HepG2 (cell line): ENCODE data around the gene FLAD1. TPM values are rescaled to one million over a fixed set of nuclear protein-coding genes. Genes with fewer than 3 reads are reported as not detected.

ENCODE experiments used
- ATAC-seq: fragments of 200-7000 bp; cut with Tn5 transposase; 3 replicates; pipeline ENCODE4 v1.9.1; 2020; ENCODE audit warnings: mild to moderate bottlenecking, moderate library complexity
- BruUV-seq: library from RNA; stranded (reverse); fragments of 400-500 nt; replicated peaks from 2 replicates; lab custom pipeline; 2021; lab: Mats Ljungman, UMichigan
- CTCF ChIA-PET: fragments of 300-600 bp; formaldehyde crosslinking; extraction: SDS; loops from one replicate; lab custom pipeline; 2021; ENCODE audit warnings: low total read pairs, inconsistent platforms, low intra/inter-chr PET ratio; lab: Yijun Ruan, JAX
- POLR2A ChIA-PET: fragments of 350-600 bp; sonication (Branson Sonifier 250); formaldehyde crosslinking; loops from one replicate; lab custom pipeline; 2020; ENCODE audit warnings: antibody characterized with exemption, inconsistent platforms; lab: Yijun Ruan, JAX
- DNase-seq: peaks from one replicate; pipeline ENCODE4 v3.0.0-alpha.2; 2015; ENCODE audit warnings: low spot score
- FAIRE-seq: peaks from 3 replicates; lab custom pipeline; 2011; peaks lifted over from hg19 to GRCh38; lab: Jason Lieb, UNC
- H2AFZ ChIP-seq: one replicate; pipeline ENCODE4 v1.6.1; 2011; ENCODE audit warnings: low read length, inconsistent platforms
- H3K27ac ChIP-seq: fragments of 300-600 bp; 3 replicates; pipeline ENCODE4 v1.8.0; 2011; ENCODE audit warnings: mixed run types, mild to moderate bottlenecking, mixed read lengths, low read length, inconsistent platforms; ENCODE audit not compliant: insufficient read depth; ENCODE audit errors: extremely low read length
- H3K27me3 ChIP-seq, 2 experiments: fragments of 200-600 bp in 1 of 2; 2 replicates in 1 of 2; 3 replicates in 1 of 2; pipeline versions ENCODE4 v1.6.0 to v1.8.0; 2011; ENCODE audit warnings: low read length in 2 of 2, mild to moderate bottlenecking in 2 of 2, moderate library complexity in 2 of 2, inconsistent platforms in 1 of 2; ENCODE audit not compliant: insufficient read depth in 2 of 2, control insufficient read depth in 1 of 2
- H3K36me3 ChIP-seq, 2 experiments: fragments of 200-600 bp in 1 of 2; replicated peaks in 1 of 2; 2 replicates in 1 of 2; 3 replicates in 1 of 2; pipeline versions ENCODE4 v1.5.1 to v1.8.0; 2011; ENCODE audit warnings: low read length in 2 of 2, inconsistent platforms in 1 of 2; ENCODE audit not compliant: insufficient read depth in 2 of 2, control insufficient read depth in 1 of 2
- H3K4me1 ChIP-seq: 2 replicates; pipeline ENCODE4 v1.5.1; 2012; ENCODE audit warnings: low read length, inconsistent platforms; ENCODE audit not compliant: insufficient read depth
- H3K4me2 ChIP-seq: 2 replicates; pipeline ENCODE4 v1.6.0; 2011; ENCODE audit warnings: low read depth, low read length, inconsistent platforms
- H3K4me3 ChIP-seq, 3 experiments: fragments of 200-600 bp in 1 of 3; sonication (generic), shearing (Covaris generic) in 1 of 3; replicated peaks in 1 of 3; 2 replicates each; pipeline ENCODE4 v1.5.1; 2011 to 2016; ENCODE audit warnings: low read length in 3 of 3, inconsistent platforms in 2 of 3, low read depth in 2 of 3, mild to moderate bottlenecking in 2 of 3, control low read depth in 1 of 3, mixed read lengths in 1 of 3; ENCODE audit not compliant: insufficient read depth in 1 of 3
- H3K79me2 ChIP-seq: one replicate; pipeline ENCODE4 v1.6.1; 2011; ENCODE audit warnings: low read length, inconsistent platforms; ENCODE audit not compliant: insufficient read depth
- H3K9ac ChIP-seq: 2 replicates; pipeline ENCODE4 v1.6.0; 2011; ENCODE audit warnings: mild to moderate bottlenecking, low read depth, low read length, inconsistent platforms; ENCODE audit not compliant: insufficient read depth
- H3K9me3 ChIP-seq: 2 replicates; pipeline ENCODE4 v1.5.1; 2012; ENCODE audit warnings: mild to moderate bottlenecking, low read length
- H4K20me1 ChIP-seq: 2 replicates; pipeline ENCODE4 v1.6.0; 2011; ENCODE audit warnings: inconsistent platforms, mild to moderate bottlenecking, low read length, moderate library complexity; ENCODE audit not compliant: insufficient read depth
- AGO2 ChIP-seq: fragments of 200-400 bp; formaldehyde crosslinking; optimal IDR thresholded peaks from 2 replicates; pipeline ENCODE3; 2017; ENCODE audit warnings: mild to moderate bottlenecking, low read depth, low read length, moderate library complexity
- HNF4G ChIP-seq, 2 experiments: sonication (generic) in 1 of 2; formaldehyde crosslinking in 1 of 2; IDR thresholded peaks; 2 replicates each; pipeline versions ENCODE4 v1.4.0 to v1.6.1; 2011 to 2020; ENCODE audit warnings: borderline replicate concordance in 2 of 2, low read depth in 2 of 2, mild to moderate bottlenecking in 2 of 2, low read length in 1 of 2, missing genetic modification reagents in 1 of 2, moderate library complexity in 1 of 2
- PATZ1 ChIP-seq: sonication (generic); formaldehyde crosslinking; IDR thresholded peaks from 2 replicates; pipeline ENCODE4 v1.4.0; 2020; ENCODE audit warnings: missing genetic modification reagents
- WGBS: methylation state at CpG from one replicate; pipeline ENCODE4 v1.1.6; 2017; ENCODE audit warnings: low lambda C conversion rate; 5-methylcytosine and 5-hydroxymethylcytosine counted together
- in situ Hi-C: cut with HindIII; loops from 2 replicates; pipeline ENCODE4 v1.10.0; 2017; ENCODE audit warnings: low pct_unique_long_range_greater_than_20kb; ENCODE audit not compliant: extremely low pct_ligation_motif_present
- intact Hi-C: fragments of 100-400 bp; cut with micrococcal nuclease; formaldehyde crosslinking; loops from one replicate; pipeline ENCODE4 v1.10.0; 2022; ENCODE audit not compliant: unreplicated experiment
- polyA plus RNA-seq, 8 experiments: library from polyadenylated mRNA; depleted of rRNA in 3 of 8; stranded (reverse) in 7 of 8; unstranded in 1 of 8; fragments of >200 nt; fragmentation: Illumina TruSeq in 4 of 8; extraction: Trizol in 4 of 8; gene quantifications; 2 replicates each; pipeline versions ENCODE4 v1.2.1 to v1.2.3, GENCODE V29; 2011 to 2016; ENCODE audit warnings: low read depth in 4 of 8, missing spikeins in 1 of 8, mixed read lengths in 1 of 8; ENCODE audit not compliant: insufficient read depth in 1 of 8
- total RNA-seq, 5 experiments: library from RNA; depleted of rRNA; stranded (reverse); fragments of >200 nt; fragmentation: Illumina TruSeq; extraction: Trizol; gene quantifications; 2 replicates each; pipeline ENCODE4 v1.2.3, GENCODE V29; 2016; ENCODE audit warnings: low read depth in 1 of 5
- TF ChIP-seq, protein P1 (sequence below): sonication (generic); formaldehyde crosslinking; IDR thresholded peaks from 2 replicates; pipeline ENCODE4 v1.4.0; 2020; ENCODE audit warnings: missing genetic modification reagents

The FLAD1 gene
- total and polyA plus RNA-seq, 2 of the 13 experiments (the other 11 are each of a cell fraction or from before 2014, with no cell fraction given): 25.9 to 32.8 TPM

DNA sequence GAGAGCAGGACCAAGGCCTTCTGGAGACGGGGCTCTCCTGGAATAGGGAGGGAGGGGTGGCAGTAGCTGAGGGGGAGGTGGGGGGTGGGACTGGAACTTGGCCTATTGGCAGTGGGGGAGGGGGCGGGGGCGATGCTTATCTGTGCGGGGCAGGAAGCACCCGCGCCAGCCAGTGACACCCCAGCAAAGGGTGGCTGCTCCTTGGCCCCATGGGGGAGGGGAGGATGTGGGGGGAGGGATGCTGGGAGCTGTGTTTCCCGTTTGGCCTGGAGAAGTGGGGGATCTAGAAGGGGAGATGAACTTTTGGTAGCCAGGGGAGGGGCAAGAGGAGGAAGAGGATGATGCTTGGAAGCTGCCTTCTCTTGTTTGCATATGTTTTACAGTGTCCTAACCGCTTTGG is 30.5 kb downstream of the FLAD1 start (continued):
- peak; percentile 68 for TF ChIP-seq PATZ1 (CRISPR knock-in tag)

GRCh38 chr1:155014709-155015508 is 31.8 kb downstream of the FLAD1 start:
- Histone ChIP-seq H3K4me2 (no peak overlapping the region), H3K9me3 (no peaks in the 10 kb centered on the region), H3K27me3 (no peaks in the 10 kb centered on the region), H3K36me3 (peaks cover 8 to 33% of the 10 kb centered on the region in 2 experiments; a peak in 4 of 5 replicates), H3K79me2 (peaks cover 3% of the 10 kb centered on the region), H3K27ac (no peak overlapping the region), H4K20me1 (peaks cover 8% of the 10 kb centered on the region; the same call in 1 of the 2 replicates), H3K4me3 (no peak overlapping the region), H3K4me1 (peaks cover 61% of the 10 kb centered on the region), H2AFZ (no peak overlapping the region), H3K9ac (no peak overlapping the region)
- TF ChIP-seq AGO2 (peak; percentile 18), HNF4G (IDR thresholded peaks at IDR 0.05; ENCODE audit: borderline replicate concordance, low read depth, low read length) (no peak), HNF4G (CRISPR knock-in tag; IDR thresholded peaks at IDR 0.05; ENCODE audit: borderline replicate concordance, low read depth) (no peak)
- TF ChIP-seq, protein P1, sequence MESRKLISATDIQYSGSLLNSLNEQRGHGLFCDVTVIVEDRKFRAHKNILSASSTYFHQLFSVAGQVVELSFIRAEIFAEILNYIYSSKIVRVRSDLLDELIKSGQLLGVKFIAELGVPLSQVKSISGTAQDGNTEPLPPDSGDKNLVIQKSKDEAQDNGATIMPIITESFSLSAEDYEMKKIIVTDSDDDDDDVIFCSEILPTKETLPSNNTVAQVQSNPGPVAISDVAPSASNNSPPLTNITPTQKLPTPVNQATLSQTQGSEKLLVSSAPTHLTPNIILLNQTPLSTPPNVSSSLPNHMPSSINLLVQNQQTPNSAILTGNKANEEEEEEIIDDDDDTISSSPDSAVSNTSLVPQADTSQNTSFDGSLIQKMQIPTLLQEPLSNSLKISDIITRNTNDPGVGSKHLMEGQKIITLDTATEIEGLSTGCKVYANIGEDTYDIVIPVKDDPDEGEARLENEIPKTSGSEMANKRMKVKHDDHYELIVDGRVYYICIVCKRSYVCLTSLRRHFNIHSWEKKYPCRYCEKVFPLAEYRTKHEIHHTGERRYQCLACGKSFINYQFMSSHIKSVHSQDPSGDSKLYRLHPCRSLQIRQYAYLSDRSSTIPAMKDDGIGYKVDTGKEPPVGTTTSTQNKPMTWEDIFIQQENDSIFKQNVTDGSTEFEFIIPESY (CRISPR knock-in tag): peak; percentile 55; the same call in 1 of the 2 replicates
- in situ Hi-C loops: no loop called here
- intact Hi-C loops: no loop called here
- ATAC-seq (no peak), FAIRE-seq (no peak), DNase-seq (no peak)
- BruUV-seq: no TSS peak
- WGBS: 95% methylated on average over 4 of the region's 31 CpGs
- ChIA-PET CTCF (no interaction called here), POLR2A (interaction anchor here (3.7 to 8.2 kb wide), 2 partner anchors 12 to 42 kb away, joined by 18 to 90 read pairs; partner anchors contain the start of gene ZBTB7B)
